Measurements from ENCODE around the gene RNPEP. TPM values are rescaled to one million over a fixed set of nuclear protein-coding genes. Genes with fewer than 3 reads are reported as not detected.

RNPEP gene
- total and polyA plus RNA-seq, 2 experiments from 2014 or later: 57.9 to 74.2 TPM

DNA sequence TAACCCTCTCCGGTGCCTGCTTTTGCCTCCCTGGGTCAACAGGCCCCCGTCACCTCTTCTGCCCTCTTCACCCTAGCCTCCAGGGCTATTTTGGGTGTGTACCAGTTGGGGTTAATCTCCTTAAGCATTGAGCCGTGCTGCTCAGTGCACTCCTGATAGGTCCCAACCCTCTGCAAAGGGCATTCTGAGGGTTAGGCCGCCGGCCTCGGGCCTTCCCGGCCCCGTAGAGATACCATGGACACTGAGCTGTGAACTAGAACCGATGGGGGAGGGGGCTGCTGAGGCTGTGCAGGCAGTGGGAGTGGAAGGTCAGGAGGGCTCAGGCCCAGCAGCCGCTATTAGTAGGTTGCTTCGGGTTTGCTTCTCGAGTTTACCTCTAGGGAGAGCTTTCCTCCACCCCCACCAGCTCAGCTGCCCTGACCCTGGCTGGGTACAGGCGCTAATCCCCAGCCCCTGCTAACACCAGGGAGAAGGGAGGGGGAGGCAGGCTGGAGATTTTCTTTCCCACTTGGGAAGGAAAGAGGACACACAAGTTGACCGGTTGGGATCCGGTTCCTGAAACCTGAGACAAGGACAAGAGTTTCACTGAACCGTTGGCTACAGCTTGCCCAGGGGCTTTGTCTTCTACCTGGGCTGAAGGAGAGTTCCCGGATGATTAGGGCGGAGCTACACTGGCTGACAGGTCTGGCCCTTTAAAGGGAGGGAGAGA is 40.9 kb upstream of the RNPEP start:
- no peak for DNase-seq (ENCODE audit: low spot score)
- Histone ChIP-seq H3K4me1 (ENCODE audit: insufficient read depth) (no peaks in the 10 kb centered on the region), H3K4me3 (no peak overlapping the region), H2AFZ (no peak overlapping the region), H3K27ac (peak overlapping the region; percentile 11), H3K79me2 (peaks cover 5% of the 10 kb centered on the region), H3K9me2 (replicated peaks; ENCODE audit: insufficient read depth) (no peaks in the 10 kb centered on the region), H3K27me3 (no peaks in the 10 kb centered on the region), H3K36me3 (replicated peaks; ENCODE audit: insufficient read depth, low read depth) (no peaks in the 10 kb centered on the region), H3K9me3 (ENCODE audit: low read depth) (no peaks in the 10 kb centered on the region), H4K20me1 (ENCODE audit: insufficient read depth, poor library complexity, severe bottlenecking) (no peaks in the 10 kb centered on the region), H3K4me2 (peak overlapping the region; percentile 62)
- TF ChIP-seq CTCF (IDR thresholded peaks at IDR 0.05; ENCODE audit: poor library complexity) (no peak), EZH2phosphoT487 (IDR thresholded peaks at IDR 0.05; ENCODE audit: low read depth, severe bottlenecking, unreplicated experiment) (no peak)
- WGBS (ENCODE audit: low lambda C conversion rate, missing lambda C conversion rate): 25% methylated on average over 18 of the region's 18 CpGs

- DNase-seq (ENCODE audit: low spot score): no peak
- Histone ChIP-seq H3K4me3 (no peak overlapping the region), H3K4me1 (ENCODE audit: insufficient read depth) (no peaks in the 10 kb centered on the region), H3K79me2 (peaks cover 5% of the 10 kb centered on the region), H3K27ac (peak overlapping the region; percentile 11), H3K4me2 (peak overlapping the region; percentile 62), H3K9me3 (ENCODE audit: low read depth) (no peaks in the 10 kb centered on the region), H3K9me2 (replicated peaks; ENCODE audit: insufficient read depth) (no peaks in the 10 kb centered on the region), H2AFZ (no peak overlapping the region), H4K20me1 (ENCODE audit: insufficient read depth, poor library complexity, severe bottlenecking) (no peaks in the 10 kb centered on the region), H3K27me3 (no peaks in the 10 kb centered on the region), H3K36me3 (replicated peaks; ENCODE audit: insufficient read depth, low read depth) (no peaks in the 10 kb centered on the region)
- 95% methylated on average over 1 of the region's 1 CpG for WGBS (ENCODE audit: low lambda C conversion rate, missing lambda C conversion rate)
- TF ChIP-seq EZH2 (IDR thresholded peaks at IDR 0.05; ENCODE audit: borderline replicate concordance): no peak
- TF ChIP-seq CTCF (IDR thresholded peaks at IDR 0.05; ENCODE audit: poor library complexity): no peak
- TF ChIP-seq EZH2phosphoT487 (IDR thresholded peaks at IDR 0.05; ENCODE audit: low read depth, severe bottlenecking, unreplicated experiment): no peak
These were observed 40.3 kb upstream of the RNPEP start for GRCh38 chr1:201942129-201942495.

- Histone ChIP-seq H2AFZ (no peak overlapping the region), H3K36me3 (replicated peaks; ENCODE audit: insufficient read depth, low read depth) (no peaks in the 10 kb centered on the region), H3K27me3 (peaks cover 5% of the 10 kb centered on the region), H3K27ac (no peak overlapping the region), H3K79me2 (peaks cover 5% of the 10 kb centered on the region), H4K20me1 (ENCODE audit: insufficient read depth, poor library complexity, severe bottlenecking) (no peaks in the 10 kb centered on the region), H3K4me2 (peak overlapping the region; percentile 78), H3K4me3 (no peak overlapping the region), H3K9me2 (replicated peaks; ENCODE audit: insufficient read depth) (no peaks in the 10 kb centered on the region), H3K9me3 (ENCODE audit: low read depth) (no peaks in the 10 kb centered on the region), H3K4me1 (ENCODE audit: insufficient read depth) (no peaks in the 10 kb centered on the region)
- WGBS (ENCODE audit: low lambda C conversion rate, missing lambda C conversion rate): 90% methylated on average over 6 of the region's 6 CpGs
- DNase-seq (ENCODE audit: low spot score): no peak
- TF ChIP-seq EZH2 (IDR thresholded peaks at IDR 0.05; ENCODE audit: borderline replicate concordance): no peak
- TF ChIP-seq EZH2phosphoT487 (IDR thresholded peaks at IDR 0.05; ENCODE audit: low read depth, severe bottlenecking, unreplicated experiment): no peak
- TF ChIP-seq CTCF (IDR thresholded peaks at IDR 0.05; ENCODE audit: poor library complexity): no peak
These were observed 38.4 kb upstream of the RNPEP start for GRCh38 chr1:201944002-201944401.

All from hepatocyte (in vitro differentiated cells).